DND-41 (cell line): ENCODE results near the gene PMEL.

Experiments used
- CTCF ChIP-seq: IDR thresholded peaks from 2 replicates; pipeline ENCODE4 v1.5.1; 2012; ENCODE audit warnings: borderline replicate concordance, low read length, moderate library complexity, mild to moderate bottlenecking; ENCODE audit not compliant: poor library complexity, severe bottlenecking; ENCODE audit errors: extremely low read depth
- EZH2 ChIP-seq: IDR thresholded peaks from 3 replicates; pipeline ENCODE4 v1.6.1; 2012; ENCODE audit warnings: borderline replicate concordance, low read depth, mild to moderate bottlenecking, moderate library complexity, low read length, inconsistent platforms; ENCODE audit not compliant: severe bottlenecking

GRCh38 chr12:55926738-55927587 lies 38.9 kb downstream of the PMEL start:
- peak; percentile 81 for TF ChIP-seq CTCF
- no peak for TF ChIP-seq EZH2
